ENCODE data around the gene ABHD16B.
"Not testable (repeated sequence)": the region's sequence is repeated elsewhere in the genome, so short reads cannot be mapped to it uniquely, and the experiment has no call there.

Gene ABHD16B

GRCh38 chr20:63835021-63835858, 26.1 kb upstream of the ABHD16B start:
- peak; percentile 56 for DNase-seq

DNA sequence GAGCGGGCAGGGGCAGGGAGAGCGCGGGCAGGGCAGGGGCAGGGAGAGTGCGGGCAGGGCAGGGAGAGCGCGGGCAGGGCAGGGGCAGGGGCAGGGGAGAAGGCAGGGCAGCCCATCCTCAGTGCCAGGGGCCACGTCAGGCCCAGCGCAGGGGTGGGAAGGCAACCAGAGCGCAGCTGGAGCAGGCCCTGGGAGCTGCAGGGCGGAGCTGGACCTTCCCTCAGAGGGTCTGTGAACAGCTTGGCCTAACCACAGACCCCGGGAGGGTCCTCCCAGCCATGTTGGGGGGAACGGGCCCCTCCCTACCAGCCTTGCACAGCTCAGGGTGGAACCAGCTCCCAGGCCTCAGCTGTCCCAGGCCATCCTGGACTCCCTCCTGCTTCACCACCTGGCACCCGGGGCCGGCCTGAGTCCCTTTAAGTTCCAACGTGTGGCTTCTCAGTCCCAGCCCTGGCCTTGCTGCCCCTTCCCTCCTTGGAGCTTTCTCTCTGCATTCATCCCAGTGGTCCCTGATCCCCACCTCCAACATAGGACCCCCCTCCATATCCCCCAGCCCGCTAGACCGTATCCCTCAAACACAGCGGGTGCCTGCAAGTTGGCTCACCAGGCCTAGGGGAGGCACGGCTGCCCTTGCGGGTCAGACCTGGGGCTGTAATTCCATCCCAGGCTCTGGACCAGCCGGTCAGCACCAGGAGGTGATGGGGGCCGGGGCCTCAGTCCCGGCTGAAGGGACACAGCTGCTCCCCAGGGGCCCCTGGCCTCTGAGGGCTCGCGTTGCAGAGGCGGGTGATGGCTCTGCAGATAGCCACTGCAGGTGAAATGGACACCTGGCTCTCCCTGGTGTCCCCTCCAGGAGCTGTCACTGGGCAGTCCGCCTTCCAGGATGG, 24.6 kb upstream of the ABHD16B start:
- no peak for DNase-seq

- DNase-seq, result peak; percentile 62
Observed at GRCh38 chr20:63837479-63837878, 23.8 kb upstream of the ABHD16B start.

GRCh38 chr20:63839620-63840019, 21.7 kb upstream of the ABHD16B start:
- DNase-seq, result no peak

GRCh38 chr20:63840405-63840828, 20.9 kb upstream of the ABHD16B start:
- DNase-seq, result no peak

- no peak for DNase-seq
Observed at GRCh38 chr20:63842258-63842657, 19.0 kb upstream of the ABHD16B start.

GRCh38 chr20:63843222-63843621, 18.1 kb upstream of the ABHD16B start:
- DNase-seq, result no peak

GRCh38 chr20:63843778-63844177, 17.5 kb upstream of the ABHD16B start:
- no peak for DNase-seq

GRCh38 chr20:63844511-63844991, 16.7 kb upstream of the ABHD16B start:
- no peak for DNase-seq

- DNase-seq, result peak; percentile 76
Observed at GRCh38 chr20:63846128-63846771, 15.0 kb upstream of the ABHD16B start.

GRCh38 chr20:63846888-63847236, 14.4 kb upstream of the ABHD16B start:
- no peak for DNase-seq

DNA sequence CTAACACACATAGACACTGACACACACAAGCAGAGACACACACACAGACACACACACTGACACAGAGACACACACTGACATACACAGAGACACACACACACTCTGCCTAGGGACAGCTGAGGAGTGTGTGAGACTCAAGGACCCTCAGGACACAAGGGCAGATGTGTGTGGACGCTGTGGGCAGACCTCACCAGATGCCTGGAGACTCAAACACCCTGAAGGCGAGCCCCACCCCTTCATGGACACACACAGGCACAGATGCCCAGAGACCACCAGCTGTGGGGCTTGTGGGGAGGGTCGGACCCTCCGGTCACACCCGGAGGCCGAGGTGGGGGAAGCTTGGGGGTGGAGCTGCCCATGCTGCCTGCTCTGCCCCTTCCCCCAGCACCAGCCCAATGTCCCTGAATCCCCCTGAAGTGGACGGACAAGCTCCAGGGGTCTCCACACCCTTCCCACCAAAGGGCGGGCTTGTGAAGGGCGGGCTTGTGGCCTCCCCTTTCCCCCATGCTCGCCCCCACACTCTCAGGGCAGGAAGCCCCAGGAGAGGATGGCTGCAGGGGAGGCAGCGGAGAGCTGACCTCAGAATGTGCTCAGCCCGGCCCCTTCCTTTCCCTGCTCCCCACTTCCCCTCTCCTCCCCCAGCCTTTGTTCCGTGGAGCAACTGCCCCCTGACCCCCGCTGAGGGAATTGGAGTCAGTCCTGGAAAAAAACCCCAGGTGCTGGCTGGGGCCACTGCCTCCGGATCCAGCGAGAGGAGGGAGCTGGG, 13.9 kb upstream of the ABHD16B start:
- DNase-seq, result no peak

GRCh38 chr20:63848003-63848911, 13.0 kb upstream of the ABHD16B start:
- DNase-seq, result no peak

- DNase-seq, result no peak
Observed at GRCh38 chr20:63850689-63851547, 10.4 kb upstream of the ABHD16B start.

GRCh38 chr20:63851548-63851943, 9.8 kb upstream of the ABHD16B start:
- not testable (repeated sequence) for DNase-seq

DNA sequence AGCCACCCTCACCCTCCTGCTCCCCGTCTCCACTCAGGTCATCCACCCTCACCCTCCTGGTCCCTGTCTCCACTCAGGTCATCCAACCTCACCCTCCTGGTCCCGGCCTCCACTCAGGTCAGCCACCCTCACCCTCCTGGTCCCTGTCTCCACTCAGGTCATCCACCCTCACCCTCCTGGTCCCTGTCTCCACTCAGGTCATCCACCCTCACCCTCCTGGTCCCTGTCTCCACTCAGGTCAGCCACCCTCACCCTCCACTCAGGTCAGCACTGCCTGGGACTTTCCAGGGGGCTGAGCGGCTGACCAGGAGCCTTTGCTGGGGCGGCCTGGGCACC, 7.6 kb upstream of the ABHD16B start:
- DNase-seq, result not testable (repeated sequence)

- DNase-seq, result no peak
Observed at GRCh38 chr20:63854069-63854765, 7.1 kb upstream of the ABHD16B start.

GRCh38 chr20:63854766-63855362, 6.4 kb upstream of the ABHD16B start:
- DNase-seq, result no peak

DNA sequence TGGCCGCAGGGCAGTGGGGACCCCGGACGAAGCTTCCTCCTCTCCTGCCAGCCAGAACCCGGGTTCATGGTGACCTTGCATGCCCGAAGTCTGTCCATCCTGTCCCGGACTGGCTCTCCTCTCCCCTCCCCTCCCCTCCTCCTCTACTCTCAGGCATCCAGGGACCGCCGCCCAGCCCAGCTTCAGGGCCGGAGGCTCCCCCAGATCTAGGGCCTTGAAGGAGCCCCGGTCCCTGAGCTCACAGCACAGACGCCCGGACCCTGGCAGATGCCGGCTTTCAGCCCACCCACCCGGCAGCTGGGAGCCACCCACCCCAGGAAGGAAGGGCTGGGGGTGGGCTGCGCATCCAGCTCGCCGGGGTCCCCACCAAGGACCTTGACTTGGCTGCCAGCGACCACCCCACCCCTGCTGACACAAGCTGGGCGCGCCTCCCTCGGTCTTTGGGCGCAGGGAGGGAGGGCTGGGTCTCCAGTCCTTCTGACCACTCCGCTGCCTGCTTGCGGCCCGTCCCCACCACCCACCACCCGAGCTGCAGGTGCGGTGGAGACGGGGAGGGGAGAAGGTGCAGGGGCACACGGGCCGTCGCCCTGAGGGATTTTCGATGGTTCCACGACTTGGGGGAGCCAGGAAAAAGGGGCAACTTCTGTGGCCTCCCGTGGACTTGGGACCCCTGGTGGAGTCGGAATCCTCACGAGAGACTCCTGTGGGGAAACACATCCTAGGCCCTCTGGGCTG, 5.8 kb upstream of the ABHD16B start:
- DNase-seq, result no peak
